Thoracic aorta (tissue), 2 donors: ENCODE data around the gene LIPE. TPM values are rescaled to one million over a fixed set of nuclear protein-coding genes. Genes with fewer than 3 reads are reported as not detected.

Source experiments
- ATAC-seq: fragments of 150-250 bp; one replicate; pipeline ENCODE4 v1.8.0; 2017; ENCODE audit warnings: low read depth; ENCODE audit not compliant: insufficient number of reproducible peaks, low FRiP score
- DNase-seq: peaks from one replicate; pipeline ENCODE4 v3.0.0-alpha.2; 2020; ENCODE audit warnings: low spot score
- H3K27ac ChIP-seq, 2 donors: fragments of 200-600 bp; sonication (generic); 1 replicate in 1 of 2; 2 replicates in 1 of 2; pipeline ENCODE4 v1.5.1; 2016; ENCODE audit warnings: mild to moderate bottlenecking in 2 of 2, moderate library complexity in 2 of 2
- H3K27me3 ChIP-seq: fragments of 200-600 bp; sonication (generic); replicated peaks from 2 replicates; pipeline ENCODE4 v1.6.0; 2016; ENCODE audit warnings: mild to moderate bottlenecking; ENCODE audit not compliant: insufficient read depth
- H3K36me3 ChIP-seq: fragments of 200-600 bp; sonication (generic); one replicate; pipeline ENCODE4 v1.5.1; 2016
- H3K4me1 ChIP-seq, 2 donors: fragments of 200-600 bp; sonication (generic); 1 replicate in 1 of 2; 2 replicates in 1 of 2; pipeline versions ENCODE4 v1.5.1 to v1.6.0; 2016; ENCODE audit warnings: low read depth in 2 of 2, mild to moderate bottlenecking in 1 of 2; ENCODE audit not compliant: control insufficient read depth in 1 of 2
- H3K4me3 ChIP-seq: fragments of 200-600 bp; sonication (generic); 2 replicates; pipeline ENCODE4 v1.5.1; 2016; ENCODE audit warnings: mild to moderate bottlenecking
- H3K9me3 ChIP-seq: fragments of 200-600 bp; sonication (generic); 2 replicates; pipeline ENCODE4 v1.5.1; 2016
- total RNA-seq, 2 donors: library from RNA; depleted of rRNA; stranded (reverse); fragments of >200 nt; gene quantifications; one replicate each; pipeline versions ENCODE4 v1.1.0 to v1.2.3, GENCODE V29; 2016
- TF ChIP-seq, protein P1 (sequence below): fragments of 200-600 bp; sonication (generic); IDR thresholded peaks from one replicate; pipeline ENCODE4 v1.5.1; 2019; ENCODE audit warnings: antibody characterized with exemption

Gene LIPE
- total RNA-seq, 2 donors from 2014 or later = 4.5 to 7.3 TPM

DNA sequence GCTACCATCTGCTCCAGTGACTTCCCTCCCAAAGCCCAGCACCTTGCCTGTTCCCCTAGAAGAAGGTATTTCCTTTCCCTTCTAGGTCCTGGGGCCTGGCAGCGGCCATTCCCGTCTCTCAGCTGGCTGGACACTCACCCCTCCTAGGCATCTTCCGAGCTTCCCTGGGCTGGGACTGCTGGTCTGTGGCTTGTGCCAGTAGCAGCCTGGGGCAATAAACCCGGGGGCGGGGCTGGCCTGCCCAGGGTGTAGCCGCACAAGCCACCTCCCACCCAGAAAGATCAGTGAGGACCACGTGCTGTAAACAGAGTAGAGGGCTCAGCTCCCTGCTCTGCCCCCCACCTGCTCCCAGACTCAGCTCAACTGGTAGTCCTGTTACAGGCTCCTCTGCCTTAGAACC, 15.0 kb downstream of the LIPE start:
- Histone ChIP-seq H3K27me3 (no peaks in the 10 kb centered on the region), H3K4me1 (no peaks in the 10 kb centered on the region), H3K9me3 (no peaks in the 10 kb centered on the region), H3K4me3 (no peak overlapping the region), H3K27ac (no peak overlapping the region), H3K36me3 (no peaks in the 10 kb centered on the region)
- no peak for ATAC-seq
- no peak for DNase-seq
- TF ChIP-seq, protein P1, sequence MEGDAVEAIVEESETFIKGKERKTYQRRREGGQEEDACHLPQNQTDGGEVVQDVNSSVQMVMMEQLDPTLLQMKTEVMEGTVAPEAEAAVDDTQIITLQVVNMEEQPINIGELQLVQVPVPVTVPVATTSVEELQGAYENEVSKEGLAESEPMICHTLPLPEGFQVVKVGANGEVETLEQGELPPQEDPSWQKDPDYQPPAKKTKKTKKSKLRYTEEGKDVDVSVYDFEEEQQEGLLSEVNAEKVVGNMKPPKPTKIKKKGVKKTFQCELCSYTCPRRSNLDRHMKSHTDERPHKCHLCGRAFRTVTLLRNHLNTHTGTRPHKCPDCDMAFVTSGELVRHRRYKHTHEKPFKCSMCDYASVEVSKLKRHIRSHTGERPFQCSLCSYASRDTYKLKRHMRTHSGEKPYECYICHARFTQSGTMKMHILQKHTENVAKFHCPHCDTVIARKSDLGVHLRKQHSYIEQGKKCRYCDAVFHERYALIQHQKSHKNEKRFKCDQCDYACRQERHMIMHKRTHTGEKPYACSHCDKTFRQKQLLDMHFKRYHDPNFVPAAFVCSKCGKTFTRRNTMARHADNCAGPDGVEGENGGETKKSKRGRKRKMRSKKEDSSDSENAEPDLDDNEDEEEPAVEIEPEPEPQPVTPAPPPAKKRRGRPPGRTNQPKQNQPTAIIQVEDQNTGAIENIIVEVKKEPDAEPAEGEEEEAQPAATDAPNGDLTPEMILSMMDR = no peak

DNA sequence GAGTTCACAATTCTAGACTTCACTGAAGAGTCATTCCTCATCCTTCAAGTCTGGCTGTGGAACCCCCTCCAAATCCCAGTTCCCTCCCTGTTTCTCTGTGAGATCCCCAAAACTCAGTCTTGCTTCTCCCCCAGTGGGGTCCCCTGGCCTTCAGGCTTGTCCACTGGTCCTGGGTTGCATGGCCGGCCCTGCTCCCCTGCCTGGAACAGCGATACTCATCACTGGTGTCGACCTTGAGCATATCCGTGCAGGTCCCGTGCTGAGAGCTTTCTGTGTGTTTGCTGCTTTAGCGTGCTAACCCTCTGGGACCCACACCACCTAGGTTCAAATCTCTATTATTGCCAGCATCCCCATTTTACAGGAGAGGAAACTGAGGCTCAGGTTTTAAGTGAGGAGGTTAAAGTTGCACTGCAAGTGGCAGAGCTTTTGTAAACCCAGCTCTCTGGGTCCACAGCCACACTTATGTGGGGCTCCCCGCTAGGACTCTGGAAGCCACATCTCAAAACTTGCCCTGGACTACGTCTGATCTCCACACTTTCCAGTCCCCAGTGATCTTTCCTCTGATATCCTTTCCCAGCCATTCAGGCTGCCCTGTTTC, 15.5 kb downstream of the LIPE start:
- Histone ChIP-seq H3K27ac (no peak overlapping the region), H3K4me1 (no peaks in the 10 kb centered on the region), H3K27me3 (no peaks in the 10 kb centered on the region), H3K9me3 (no peaks in the 10 kb centered on the region), H3K36me3 (no peaks in the 10 kb centered on the region), H3K4me3 (no peak overlapping the region)
- TF ChIP-seq, protein P1 = no peak
- ATAC-seq (no peak), DNase-seq (no peak)

DNA sequence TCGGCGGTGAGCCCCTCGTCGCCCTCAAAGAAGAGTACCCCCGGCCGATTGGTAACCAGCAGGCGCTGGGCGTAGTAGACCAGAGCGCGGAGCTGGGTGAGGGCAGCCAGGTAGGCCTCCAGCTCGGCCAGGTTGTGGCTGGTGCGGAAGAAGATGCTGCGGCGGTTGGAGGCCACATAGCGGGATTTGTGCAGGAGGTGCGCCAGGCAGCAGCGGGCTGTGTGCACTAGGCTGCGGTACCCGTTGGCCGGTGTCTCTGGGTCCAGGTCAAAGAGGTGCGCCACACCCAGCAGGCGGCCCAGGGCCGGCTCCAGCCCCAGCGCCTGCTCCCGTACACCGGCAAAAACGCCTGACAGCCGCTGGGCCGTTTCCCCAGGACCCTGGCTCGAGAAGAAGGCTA, 16.8 kb downstream of the LIPE start:
- no peak for ATAC-seq
- no peaks in the 10 kb centered on the region for H3K4me1 ChIP-seq
- no peaks in the 10 kb centered on the region for H3K36me3 ChIP-seq
- H3K27me3 ChIP-seq = no peaks in the 10 kb centered on the region
- H3K9me3 ChIP-seq = no peaks in the 10 kb centered on the region
- no peak overlapping the region for H3K4me3 ChIP-seq
- no peak for DNase-seq
- H3K27ac ChIP-seq = no peak overlapping the region
- TF ChIP-seq, protein P1 = no peak

DNA sequence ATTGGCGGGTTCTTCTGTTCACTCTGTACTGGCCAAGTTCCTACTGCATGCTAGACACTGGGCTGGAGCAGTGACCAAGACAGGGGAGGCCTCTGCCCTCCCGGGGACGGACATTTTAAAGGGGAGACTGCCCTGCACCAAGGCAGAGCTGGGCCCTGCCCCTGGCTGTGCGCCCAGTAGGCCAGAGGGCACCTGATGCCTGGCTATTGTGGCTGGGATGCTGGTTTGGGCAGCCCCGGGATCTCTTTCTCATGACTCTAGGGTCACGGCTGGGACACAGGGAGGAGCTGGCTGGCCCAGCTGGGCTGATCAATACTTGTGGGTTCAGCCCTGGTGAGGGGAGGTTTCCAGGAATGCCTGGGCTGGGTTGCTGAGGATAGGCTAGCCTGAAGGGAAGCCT, 17.7 kb downstream of the LIPE start:
- Histone ChIP-seq H3K4me3 (no peak overlapping the region), H3K36me3 (no peaks in the 10 kb centered on the region), H3K4me1 (no peaks in the 10 kb centered on the region), H3K9me3 (no peaks in the 10 kb centered on the region), H3K27me3 (no peaks in the 10 kb centered on the region), H3K27ac (no peak overlapping the region)
- TF ChIP-seq, protein P1 = no peak
- DNase-seq (no peak), ATAC-seq (no peak)

DNA sequence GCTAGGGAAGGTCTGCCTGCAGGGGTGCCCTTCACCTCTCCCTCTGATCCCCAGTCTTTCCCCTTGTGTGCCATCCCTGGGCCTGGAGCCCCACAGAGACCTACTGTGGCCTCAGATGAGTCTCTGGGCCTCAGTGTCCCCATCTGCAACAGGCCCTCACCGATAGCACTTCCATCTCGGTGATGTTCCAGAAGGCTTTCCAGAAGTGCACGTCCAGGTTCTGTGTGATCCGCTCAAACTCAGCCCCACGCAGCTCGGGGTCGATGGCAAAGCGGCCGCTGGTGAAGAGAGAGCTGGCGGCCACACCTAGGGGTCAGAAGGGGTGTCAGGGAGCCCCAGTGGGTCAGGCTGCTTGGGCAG, 19.4 kb downstream of the LIPE start:
- H3K9me3 ChIP-seq = no peaks in the 10 kb centered on the region
- H3K27ac ChIP-seq = no peak overlapping the region
- no peak for DNase-seq
- H3K4me3 ChIP-seq = no peak overlapping the region
- H3K4me1 ChIP-seq = no peaks in the 10 kb centered on the region
- no peaks in the 10 kb centered on the region for H3K36me3 ChIP-seq
- TF ChIP-seq, protein P1 = no peak
- no peaks in the 10 kb centered on the region for H3K27me3 ChIP-seq
- no peak for ATAC-seq
